Activated CD8-positive, alpha-beta memory T cell treated with anti-CD3 and anti-CD28 coated beads, Interleukin-2, amount 10 ng/mL, durations not matched to agents 7 days and 5 days (primary cell): ENCODE results near the gene NDUFA13. TPM values are rescaled to one million over a fixed set of nuclear protein-coding genes. Genes with fewer than 3 reads are reported as not detected.
A peak's percentile ranks its signal among the peaks of the same experiment; 100 is the strongest.

Experiments
- ATAC-seq: fragments of 150-1000 bp; cut with Tn5 transposase; one replicate; pipeline ENCODE4 v1.10.0; 2021; ENCODE audit warnings: moderate library complexity
- CTCF ChIA-PET: fragments of 350-600 bp; sonication (Branson Sonifier 250); formaldehyde crosslinking; loops from one replicate; lab custom pipeline; 2021; ENCODE audit warnings: antibody characterized with exemption; lab: Charles Lee
- DNase-seq: peaks from one replicate; pipeline ENCODE4 v3.0.0-alpha.2; 2020
- H3K27ac Mint-ChIP-seq: one replicate; pipeline ENCODE4 v1.8.0; 2021; ENCODE audit warnings: mild to moderate bottlenecking, mixed read lengths
- H3K27me3 Mint-ChIP-seq: one replicate; pipeline ENCODE4 v1.8.0; 2021; ENCODE audit warnings: mixed read lengths
- H3K36me3 Mint-ChIP-seq: one replicate; pipeline ENCODE4 v1.8.0; 2021; ENCODE audit warnings: mild to moderate bottlenecking, mixed read lengths
- H3K4me1 Mint-ChIP-seq: one replicate; pipeline ENCODE4 v1.8.0; 2021; ENCODE audit warnings: mixed read lengths
- H3K4me3 Mint-ChIP-seq: one replicate; pipeline ENCODE4 v1.8.0; 2021; ENCODE audit warnings: mild to moderate bottlenecking, moderate library complexity, mixed read lengths
- H3K9me3 Mint-ChIP-seq: one replicate; pipeline ENCODE4 v1.8.0; 2022; ENCODE audit warnings: low read depth, mixed read lengths
- total RNA-seq, 2 experiments: library from RNA; stranded (reverse); gene quantifications; one replicate each; pipeline ENCODE4 v1.2.3, GENCODE V29; 2021

NDUFA13 gene
- total RNA-seq, 2 experiments from 2014 or later, result 372 to 417 TPM

- Mint-ChIP-seq H3K9me3 (no peaks in the 10 kb centered on the region), H3K27ac (no peak overlapping the region), H3K36me3 (peaks cover 5% of the 10 kb centered on the region), H3K27me3 (peaks cover 19% of the 10 kb centered on the region), H3K4me1 (peaks cover 19% of the 10 kb centered on the region), H3K4me3 (no peak overlapping the region)
- no peak for ATAC-seq
- CTCF ChIA-PET, result interaction anchor here (1.5 to 8.0 kb wide), 2 partner anchors 17 to 109 kb away, joined by 5 to 119 read pairs; partner anchors contain the start of gene GMIP
- no peak for DNase-seq
These were observed 18.7 kb downstream of the NDUFA13 start for GRCh38 chr19:19534556-19535265.

GRCh38 chr19:19535311-19536191 is 19.5 kb downstream of the NDUFA13 start:
- Mint-ChIP-seq H3K4me3 (no peak overlapping the region), H3K4me1 (peaks cover 21% of the 10 kb centered on the region), H3K27me3 (peaks cover 19% of the 10 kb centered on the region), H3K27ac (peak overlapping the region; percentile 21), H3K9me3 (no peaks in the 10 kb centered on the region), H3K36me3 (peaks cover 5% of the 10 kb centered on the region)
- DNase-seq (no peak), ATAC-seq (no peak)
- CTCF ChIA-PET, result interaction anchor here (1.5 to 8.0 kb wide), 2 partner anchors 16 to 108 kb away, joined by 5 to 119 read pairs; partner anchors contain the start of gene GMIP

- ATAC-seq (no peak), DNase-seq (no peak)
- H3K27me3 Mint-ChIP-seq, result peaks cover 19% of the 10 kb centered on the region
- CTCF ChIA-PET, result interaction anchor here (1.0 kb wide), 1 partner anchor 15 kb away, joined by 4 read pairs; no protein-coding TSS in a partner anchor
- peaks cover 29% of the 10 kb centered on the region for H3K4me1 Mint-ChIP-seq
- no peaks in the 10 kb centered on the region for H3K9me3 Mint-ChIP-seq
- H3K4me3 Mint-ChIP-seq, result no peak overlapping the region
- no peak overlapping the region for H3K27ac Mint-ChIP-seq
- peaks cover 1% of the 10 kb centered on the region for H3K36me3 Mint-ChIP-seq
These were observed 21.3 kb downstream of the NDUFA13 start for GRCh38 chr19:19537075-19538048.

GRCh38 chr19:19538061-19538784 is 22.2 kb downstream of the NDUFA13 start, which contains the start of gene CILP2:
Gene CILP2, plus strand, starts transcription at chr19:19538265. Its CDS starts 85 bp downstream, at chr19:19538350.
- Mint-ChIP-seq H3K4me1 (peaks cover 27% of the 10 kb centered on the region), H3K27ac (no peak within 1 kb of the TSS), H3K9me3 (no peaks in the 10 kb centered on the region), H3K4me3 (no peak within 1 kb of the TSS), H3K36me3 (peaks cover 1% of the 10 kb centered on the region), H3K27me3 (peaks cover 19% of the 10 kb centered on the region)
- no peak for DNase-seq
- CTCF ChIA-PET, result interaction anchor here (1.0 to 2.7 kb wide), 5 partner anchors 13 to 105 kb away, joined by 4 to 11 read pairs (median 4); partner anchors contain the start of gene GMIP
- ATAC-seq, result no peak

- CTCF ChIA-PET, result interaction anchor here (1.0 to 2.7 kb wide), 4 partner anchors 13 to 105 kb away, joined by 4 to 11 read pairs (median 5); partner anchors contain the start of gene GMIP
- no peak overlapping the region for H3K4me3 Mint-ChIP-seq
- peaks cover 1% of the 10 kb centered on the region for H3K36me3 Mint-ChIP-seq
- DNase-seq (no peak), ATAC-seq (no peak)
- peaks cover 27% of the 10 kb centered on the region for H3K4me1 Mint-ChIP-seq
- H3K9me3 Mint-ChIP-seq, result no peaks in the 10 kb centered on the region
- H3K27me3 Mint-ChIP-seq, result peaks cover 19% of the 10 kb centered on the region
- no peak overlapping the region for H3K27ac Mint-ChIP-seq
These were observed 22.8 kb downstream of the NDUFA13 start for GRCh38 chr19:19538785-19539166.

- Mint-ChIP-seq H3K27ac (no peak overlapping the region), H3K27me3 (peaks cover 19% of the 10 kb centered on the region), H3K9me3 (no peaks in the 10 kb centered on the region), H3K4me1 (peaks cover 25% of the 10 kb centered on the region), H3K36me3 (peaks cover 1% of the 10 kb centered on the region), H3K4me3 (no peak overlapping the region)
- ATAC-seq (no peak), DNase-seq (no peak)
- CTCF ChIA-PET, result interaction anchor here (1.4 to 2.7 kb wide), 3 partner anchors 12 to 15 kb away, joined by 4 to 11 read pairs (median 6); no protein-coding TSS in a partner anchor
These were observed 23.7 kb downstream of the NDUFA13 start for GRCh38 chr19:19539698-19540063.

GRCh38 chr19:19540064-19540714 is 24.2 kb downstream of the NDUFA13 start:
- DNase-seq (peak; percentile 87), ATAC-seq (peak; percentile 54)
- peaks cover 25% of the 10 kb centered on the region for H3K4me1 Mint-ChIP-seq
- peaks cover 1% of the 10 kb centered on the region for H3K36me3 Mint-ChIP-seq
- CTCF ChIA-PET, result interaction anchor here (1.2 to 2.7 kb wide), 3 partner anchors 11 to 13 kb away, joined by 4 to 11 read pairs (median 4); no protein-coding TSS in a partner anchor
- no peaks in the 10 kb centered on the region for H3K9me3 Mint-ChIP-seq
- H3K27ac Mint-ChIP-seq, result peak overlapping the region; percentile 65
- peaks cover 19% of the 10 kb centered on the region for H3K27me3 Mint-ChIP-seq
- H3K4me3 Mint-ChIP-seq, result peak overlapping the region; percentile 59

- Mint-ChIP-seq H3K9me3 (no peaks in the 10 kb centered on the region), H3K27ac (peak overlapping the region; percentile 65), H3K27me3 (peaks cover 19% of the 10 kb centered on the region), H3K4me1 (peaks cover 25% of the 10 kb centered on the region), H3K36me3 (peaks cover 1% of the 10 kb centered on the region), H3K4me3 (peak overlapping the region; percentile 59)
- CTCF ChIA-PET, result interaction anchor here (0.5 to 2.7 kb wide), 6 partner anchors 8 to 121 kb away, joined by 3 to 11 read pairs (median 4); no protein-coding TSS in a partner anchor
- ATAC-seq, result peak; percentile 88
- peak; percentile 86 for DNase-seq
These were observed 24.9 kb downstream of the NDUFA13 start for GRCh38 chr19:19540715-19541515.

- peaks cover 25% of the 10 kb centered on the region for H3K4me1 Mint-ChIP-seq
These were observed 25.6 kb downstream of the NDUFA13 start for GRCh38 chr19:19541616-19542015.

GRCh38 chr19:19542507-19542906 is 26.5 kb downstream of the NDUFA13 start:
- H3K9me3 Mint-ChIP-seq, result no peaks in the 10 kb centered on the region
- peaks cover 23% of the 10 kb centered on the region for H3K4me1 Mint-ChIP-seq
- H3K27me3 Mint-ChIP-seq, result peaks cover 15% of the 10 kb centered on the region
- no peak overlapping the region for H3K27ac Mint-ChIP-seq
- DNase-seq (no peak), ATAC-seq (no peak)
- no peak overlapping the region for H3K4me3 Mint-ChIP-seq
- no peaks in the 10 kb centered on the region for H3K36me3 Mint-ChIP-seq
- CTCF ChIA-PET, result interaction anchor here (1.0 to 2.1 kb wide), 2 partner anchors 10 to 12 kb away, joined by 5 to 7 read pairs; no protein-coding TSS in a partner anchor

More at GRCh38 chr19:19541616-19542015, 25.6 kb downstream of the NDUFA13 start:
- DNase-seq (no peak), ATAC-seq (no peak)
- Mint-ChIP-seq H3K27ac (no peak overlapping the region), H3K9me3 (no peaks in the 10 kb centered on the region), H3K27me3 (peaks cover 19% of the 10 kb centered on the region), H3K36me3 (peaks cover 1% of the 10 kb centered on the region), H3K4me3 (no peak overlapping the region)
- CTCF ChIA-PET, result interaction anchor here (0.5 to 1.0 kb wide), 4 partner anchors 9 to 120 kb away, joined by 3 to 9 read pairs (median 3); no protein-coding TSS in a partner anchor
